ENCODE results near the gene ATP12A.

The ATP12A gene

GRCh38 chr13:24734950-24735349, 54.7 kb downstream of the ATP12A start:
- no peak for DNase-seq

GRCh38 chr13:24737042-24737441, 56.8 kb downstream of the ATP12A start:
- DNase-seq: no peak

GRCh38 chr13:24738366-24738847, 58.2 kb downstream of the ATP12A start:
- DNase-seq: no peak

- no peak for DNase-seq
These were observed 60.0 kb downstream of the ATP12A start for GRCh38 chr13:24740014-24740890.

- no peak for DNase-seq
These were observed 60.9 kb downstream of the ATP12A start for GRCh38 chr13:24741016-24741662.

GRCh38 chr13:24741791-24742190, 61.6 kb downstream of the ATP12A start:
- no peak for DNase-seq

GRCh38 chr13:24742294-24742693, 62.1 kb downstream of the ATP12A start:
- no peak for DNase-seq

GRCh38 chr13:24742977-24743376, 62.8 kb downstream of the ATP12A start:
- DNase-seq: no peak

- no peak for DNase-seq
These were observed 64.0 kb downstream of the ATP12A start for GRCh38 chr13:24744247-24744646.

- no peak for DNase-seq
These were observed 65.3 kb downstream of the ATP12A start for GRCh38 chr13:24745516-24745860.

- no peak for DNase-seq
These were observed 65.8 kb downstream of the ATP12A start for GRCh38 chr13:24745861-24746617.

GRCh38 chr13:24746618-24747247, 66.5 kb downstream of the ATP12A start:
- DNase-seq: no peak

GRCh38 chr13:24747248-24748060, 67.2 kb downstream of the ATP12A start:
- DNase-seq: no peak

GRCh38 chr13:24748061-24748400, 67.8 kb downstream of the ATP12A start:
- no peak for DNase-seq

GRCh38 chr13:24759197-24759596, 79.0 kb downstream of the ATP12A start:
- DNase-seq: no peak

Measured in C1 segment of cervical spinal cord (tissue), 14 donors.